ENCODE results near the gene PLXNB3. TPM values are rescaled to one million over a fixed set of nuclear protein-coding genes. Genes with fewer than 3 reads are reported as not detected.

Gene PLXNB3
- total and polyA plus RNA-seq, 4 donors, result 0.11 to 0.69 (median 0.46) TPM

DNA sequence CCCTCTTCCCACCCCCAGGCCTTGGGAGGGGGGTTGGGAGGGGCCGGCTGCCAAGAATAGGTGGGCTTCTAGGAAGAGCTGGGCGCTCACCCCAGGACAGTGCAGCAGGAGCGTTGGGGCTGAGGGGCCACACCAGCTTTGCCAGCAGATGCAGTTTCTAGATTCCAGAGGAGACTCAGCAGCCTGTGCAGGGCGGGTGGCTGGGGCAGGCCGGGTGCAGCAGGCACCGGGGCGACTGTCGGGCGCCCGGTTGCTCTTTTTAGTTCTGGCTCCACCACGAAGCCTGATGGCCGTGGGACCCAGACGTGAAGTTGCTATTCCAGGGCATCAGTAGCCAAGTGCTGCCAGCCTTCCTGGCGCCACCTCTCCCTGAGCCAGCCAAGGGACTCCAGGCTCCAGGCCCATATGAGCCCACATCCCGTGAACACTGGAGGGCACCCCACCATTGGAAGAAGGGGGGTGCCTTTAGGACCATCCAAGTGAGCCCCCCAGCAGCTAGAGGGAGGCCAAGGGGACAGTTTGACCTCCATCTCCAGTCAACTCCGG is 36.2 kb downstream of the PLXNB3 start:
- no peak for TF ChIP-seq RAD21 (IDR thresholded peaks at IDR 0.05)
- TF ChIP-seq EGR1 (IDR thresholded peaks at IDR 0.05; ENCODE audit: low read depth in 2 of 2), result no peak
- TF ChIP-seq, protein P1, sequence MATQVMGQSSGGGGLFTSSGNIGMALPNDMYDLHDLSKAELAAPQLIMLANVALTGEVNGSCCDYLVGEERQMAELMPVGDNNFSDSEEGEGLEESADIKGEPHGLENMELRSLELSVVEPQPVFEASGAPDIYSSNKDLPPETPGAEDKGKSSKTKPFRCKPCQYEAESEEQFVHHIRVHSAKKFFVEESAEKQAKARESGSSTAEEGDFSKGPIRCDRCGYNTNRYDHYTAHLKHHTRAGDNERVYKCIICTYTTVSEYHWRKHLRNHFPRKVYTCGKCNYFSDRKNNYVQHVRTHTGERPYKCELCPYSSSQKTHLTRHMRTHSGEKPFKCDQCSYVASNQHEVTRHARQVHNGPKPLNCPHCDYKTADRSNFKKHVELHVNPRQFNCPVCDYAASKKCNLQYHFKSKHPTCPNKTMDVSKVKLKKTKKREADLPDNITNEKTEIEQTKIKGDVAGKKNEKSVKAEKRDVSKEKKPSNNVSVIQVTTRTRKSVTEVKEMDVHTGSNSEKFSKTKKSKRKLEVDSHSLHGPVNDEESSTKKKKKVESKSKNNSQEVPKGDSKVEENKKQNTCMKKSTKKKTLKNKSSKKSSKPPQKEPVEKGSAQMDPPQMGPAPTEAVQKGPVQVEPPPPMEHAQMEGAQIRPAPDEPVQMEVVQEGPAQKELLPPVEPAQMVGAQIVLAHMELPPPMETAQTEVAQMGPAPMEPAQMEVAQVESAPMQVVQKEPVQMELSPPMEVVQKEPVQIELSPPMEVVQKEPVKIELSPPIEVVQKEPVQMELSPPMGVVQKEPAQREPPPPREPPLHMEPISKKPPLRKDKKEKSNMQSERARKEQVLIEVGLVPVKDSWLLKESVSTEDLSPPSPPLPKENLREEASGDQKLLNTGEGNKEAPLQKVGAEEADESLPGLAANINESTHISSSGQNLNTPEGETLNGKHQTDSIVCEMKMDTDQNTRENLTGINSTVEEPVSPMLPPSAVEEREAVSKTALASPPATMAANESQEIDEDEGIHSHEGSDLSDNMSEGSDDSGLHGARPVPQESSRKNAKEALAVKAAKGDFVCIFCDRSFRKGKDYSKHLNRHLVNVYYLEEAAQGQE (IDR thresholded peaks at IDR 0.05), result no peak
- no peak for TF ChIP-seq CTCF (IDR thresholded peaks at IDR 0.05; ENCODE audit: low read depth, low read length, missing input control)
- TF ChIP-seq SP1 (IDR thresholded peaks at IDR 0.05), result no peak
- no peak for TF ChIP-seq TAF1 (conservative IDR thresholded peaks at IDR 0.05)
- TF ChIP-seq GABPA (IDR thresholded peaks at IDR 0.05 in 1 of 2, conservative IDR thresholded peaks at IDR 0.05 in 1 of 2), result no peak
- no peak for TF ChIP-seq MAX (IDR thresholded peaks at IDR 0.05)
- no peak overlapping the region for H3K27ac ChIP-seq (ENCODE audit: low read depth in 1 of 2, low read length in 2 of 2)
- 87% methylated on average over 16 of the region's 16 CpGs for WGBS

GRCh38 chrX:153800746-153801145 is 36.7 kb downstream of the PLXNB3 start:
- Histone ChIP-seq H3K27me3 (ENCODE audit: control insufficient read depth in 4 of 4, insufficient read depth in 4 of 4, low read length in 3 of 4) (no peaks in the 10 kb centered on the region), H3K4me3 (ENCODE audit: low read depth in 1 of 3, low read length in 3 of 3) (no peak overlapping the region), H3K9me3 (ENCODE audit: control insufficient read depth in 4 of 4, low read length in 3 of 4) (peaks cover 0 to 3% (median 2%) of the 10 kb centered on the region in 4 donors), H3K4me1 (ENCODE audit: control insufficient read depth in 4 of 4, insufficient read depth in 4 of 4, low read length in 3 of 4) (peaks cover 0 to 5% (median 4%) of the 10 kb centered on the region in 4 donors), H3K36me3 (ENCODE audit: control insufficient read depth in 4 of 4, insufficient read depth in 3 of 4, low read depth in 1 of 4, low read length in 3 of 4) (peaks cover 0 to 16% (median 4%) of the 10 kb centered on the region in 4 donors), H3K27ac (ENCODE audit: low read depth in 1 of 2, low read length in 2 of 2) (no peak overlapping the region), H3K9ac (ENCODE audit: low read depth in 1 of 2, low read length in 2 of 2) (no peak overlapping the region)
- DNase-seq (ENCODE audit: low spot score), result no peak
- no peak for TF ChIP-seq CTCF (IDR thresholded peaks at IDR 0.05; ENCODE audit: low read depth, low read length, missing input control)
- TF ChIP-seq JUND (IDR thresholded peaks at IDR 0.05), result no peak
- TF ChIP-seq FOXA1 (IDR thresholded peaks at IDR 0.05), result no peak
- TF ChIP-seq NR2F2 (IDR thresholded peaks at IDR 0.05), result no peak
- no peak for TF ChIP-seq TAF1 (conservative IDR thresholded peaks at IDR 0.05)
- TF ChIP-seq, protein P1 (IDR thresholded peaks at IDR 0.05), result no peak
- no peak for TF ChIP-seq EGR1 (IDR thresholded peaks at IDR 0.05; ENCODE audit: low read depth in 2 of 2)
- TF ChIP-seq SP1 (IDR thresholded peaks at IDR 0.05), result no peak
- TF ChIP-seq HNF4G (IDR thresholded peaks at IDR 0.05), result no peak
- WGBS, result 88% methylated on average over 7 of the region's 7 CpGs

More for the DNA sequence above, 36.2 kb downstream of the PLXNB3 start:
- Histone ChIP-seq H3K4me3 (ENCODE audit: low read depth in 1 of 3, low read length in 3 of 3) (no peak overlapping the region), H3K9ac (ENCODE audit: low read depth in 1 of 2, low read length in 2 of 2) (no peak overlapping the region), H3K9me3 (ENCODE audit: control insufficient read depth in 4 of 4, low read length in 3 of 4) (peaks cover 0 to 3% (median 2%) of the 10 kb centered on the region in 4 donors), H3K36me3 (ENCODE audit: control insufficient read depth in 4 of 4, insufficient read depth in 3 of 4, low read depth in 1 of 4, low read length in 3 of 4) (peaks cover 0 to 16% (median 4%) of the 10 kb centered on the region in 4 donors), H3K4me1 (ENCODE audit: control insufficient read depth in 4 of 4, insufficient read depth in 4 of 4, low read length in 3 of 4) (peaks cover 0 to 10% (median 9%) of the 10 kb centered on the region in 4 donors), H3K27me3 (ENCODE audit: control insufficient read depth in 4 of 4, insufficient read depth in 4 of 4, low read length in 3 of 4) (no peaks in the 10 kb centered on the region)
- no peak for DNase-seq (ENCODE audit: low spot score)
